Uterine smooth muscle cell (primary cell): ENCODE data around the gene EHD2. TPM values are rescaled to one million over a fixed set of nuclear protein-coding genes. Genes with fewer than 3 reads are reported as not detected.

Experiments
- total RNA-seq: library from RNA; depleted of rRNA; stranded (reverse); fragments of >200 nt; gene quantifications from 2 replicates; pipeline ENCODE4 v1.2.3, GENCODE V29; 2014

The EHD2 gene
- 126 and 164 TPM in 2 replicates for total RNA-seq

GRCh38 chr19:47713046-47714021, at the start of gene EHD2:
TSS of gene EHD2 (plus strand) at chr19:47713422. CDS start at chr19:47716613, 3,191 bp downstream.

GRCh38 chr19:47745010-47745901, 32.0 kb downstream of the EHD2 start, which contains the start of gene NOP53:
TSS of gene NOP53 (plus strand) at chr19:47745546. CDS start at chr19:47745560, 14 bp downstream.

GRCh38 chr19:47778049-47778953, 65.1 kb downstream of the EHD2 start, which contains the start of gene SELENOW:
TSS of gene SELENOW (plus strand) at chr19:47778703. CDS start at chr19:47778786, 83 bp downstream.

Other genes with a start within 250 kb of the EHD2 start
- under 0.01 TPM in 1 of 2 replicates, not detected in the other for gene SLC8A2, start 241.5 kb upstream of the EHD2 start, total RNA-seq
- gene KPTN, start 229.2 kb upstream of the EHD2 start, total RNA-seq = 4.0 and 5.9 TPM in 2 replicates
- 79.2 and 85.4 TPM in 2 replicates for gene NAPA, start 198.4 kb upstream of the EHD2 start, total RNA-seq
- gene ZNF541, start 140.3 kb upstream of the EHD2 start, total RNA-seq = 0.12 and 0.44 TPM in 2 replicates
- gene BICRA, start 104.3 kb upstream of the EHD2 start, total RNA-seq = 7.6 and 7.9 TPM in 2 replicates
- 47.3 and 74.6 TPM in 2 replicates for gene NOP53, start 32.1 kb downstream of the EHD2 start, total RNA-seq
- 126 and 159 TPM in 2 replicates for gene SELENOW, start 65.3 kb downstream of the EHD2 start, total RNA-seq
- gene TPRX1, start 91.1 kb downstream of the EHD2 start, total RNA-seq = not detected in 2 replicates
- not detected in 2 replicates for gene CRX, start 108.5 kb downstream of the EHD2 start, total RNA-seq
- gene TPRX2, start 145.8 kb downstream of the EHD2 start, total RNA-seq = not detected in 2 replicates
- gene SULT2A1, start 172.9 kb downstream of the EHD2 start, total RNA-seq = not detected in 2 replicates